HG03432 (cell line): Measurements from ENCODE around the gene TAS1R1.

Source experiments
- ATAC-seq: cut with Tn5 transposase; IDR thresholded peaks from one replicate; pipeline ENCODE4 v1.9.1; 2021; ENCODE audit warnings: mild to moderate bottlenecking, moderate library complexity; ENCODE audit not compliant: unreplicated experiment

The TAS1R1 gene

DNA sequence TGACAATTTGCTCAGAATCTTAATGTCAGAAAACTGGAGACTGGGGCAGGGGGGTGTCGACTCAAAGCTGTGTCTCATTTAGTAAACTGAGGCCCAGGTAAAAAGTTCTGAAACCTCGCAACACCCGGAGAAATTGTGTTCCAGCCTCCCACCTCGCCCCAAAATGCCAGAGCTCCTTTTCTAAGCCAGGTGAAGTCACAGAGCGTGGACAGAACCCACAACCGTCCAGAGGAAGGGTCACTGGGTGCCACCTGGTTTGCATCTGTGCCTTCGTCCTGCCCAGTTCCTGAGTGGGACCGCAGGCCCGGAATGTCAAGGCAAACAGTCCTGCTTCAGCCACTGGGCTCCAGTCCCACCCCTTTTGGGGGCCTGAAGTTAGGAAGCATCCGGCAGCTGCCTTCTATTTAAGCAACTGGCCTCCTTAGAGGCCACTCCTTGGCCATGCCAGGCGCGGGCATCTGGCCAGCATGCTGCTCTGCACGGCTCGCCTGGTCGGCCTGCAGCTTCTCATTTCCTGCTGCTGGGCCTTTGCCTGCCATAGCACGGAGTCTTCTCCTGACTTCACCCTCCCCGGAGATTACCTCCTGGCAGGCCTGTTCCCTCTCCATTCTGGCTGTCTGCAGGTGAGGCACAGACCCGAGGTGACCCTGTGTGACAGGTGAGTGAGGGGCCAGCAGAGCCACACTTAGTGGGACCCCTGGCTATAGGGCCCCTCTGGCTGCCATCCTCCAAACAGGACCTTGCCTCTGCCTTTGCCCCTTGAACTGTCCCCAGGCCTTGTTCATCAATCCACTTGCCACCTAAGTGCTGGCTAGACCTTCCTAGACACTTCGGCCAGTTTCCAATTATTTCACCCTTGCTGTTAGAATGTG, at the start of gene TAS1R1:
Gene TAS1R1, plus strand, starts transcription at position 401 of the 872 bp plus-strand sequence. Its CDS starts 67 bp downstream, at position 468.
- ATAC-seq: no peak

DNA sequence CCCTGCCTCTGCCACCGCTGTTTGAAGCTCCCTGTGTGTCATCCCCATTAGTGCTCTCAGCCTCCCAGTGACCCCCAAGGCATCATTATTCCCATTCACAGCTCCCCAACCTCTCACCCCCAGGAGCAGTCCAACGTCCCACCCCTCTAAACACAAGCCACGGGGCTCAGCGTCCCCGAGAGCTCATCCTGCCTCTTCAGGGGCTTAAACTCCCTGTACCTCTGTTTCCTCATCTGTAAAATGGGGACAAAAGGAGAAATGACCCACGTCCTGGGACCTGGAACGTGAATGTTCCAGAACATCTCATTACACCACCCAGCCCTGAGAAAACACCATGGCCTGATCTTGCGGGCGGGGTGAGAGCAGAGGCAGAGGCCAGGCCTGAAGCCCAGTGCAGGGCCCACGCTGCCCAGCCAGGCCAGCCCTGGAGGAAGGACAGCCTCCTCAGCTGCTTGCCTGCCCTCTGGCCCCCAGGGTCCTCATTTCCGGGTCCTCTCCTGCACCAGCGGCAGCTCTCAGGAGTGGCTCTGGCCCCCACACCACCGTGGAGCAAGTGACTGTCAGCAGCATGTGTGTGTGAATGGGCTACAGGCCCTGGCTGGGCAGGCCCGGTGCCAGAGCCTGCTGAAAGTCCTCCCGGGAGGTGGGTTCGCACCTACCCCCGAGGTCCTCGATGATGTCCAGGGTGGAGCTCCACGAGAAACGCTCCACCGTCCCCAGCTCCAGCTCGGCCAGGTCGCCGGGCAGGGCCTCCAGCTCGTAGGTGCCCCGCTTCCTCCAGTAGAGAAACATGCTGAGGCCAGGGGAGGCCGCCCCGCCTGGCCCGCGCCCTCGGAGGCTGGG, 49.5 kb upstream of the TAS1R1 start:
- no peak for ATAC-seq

DNA sequence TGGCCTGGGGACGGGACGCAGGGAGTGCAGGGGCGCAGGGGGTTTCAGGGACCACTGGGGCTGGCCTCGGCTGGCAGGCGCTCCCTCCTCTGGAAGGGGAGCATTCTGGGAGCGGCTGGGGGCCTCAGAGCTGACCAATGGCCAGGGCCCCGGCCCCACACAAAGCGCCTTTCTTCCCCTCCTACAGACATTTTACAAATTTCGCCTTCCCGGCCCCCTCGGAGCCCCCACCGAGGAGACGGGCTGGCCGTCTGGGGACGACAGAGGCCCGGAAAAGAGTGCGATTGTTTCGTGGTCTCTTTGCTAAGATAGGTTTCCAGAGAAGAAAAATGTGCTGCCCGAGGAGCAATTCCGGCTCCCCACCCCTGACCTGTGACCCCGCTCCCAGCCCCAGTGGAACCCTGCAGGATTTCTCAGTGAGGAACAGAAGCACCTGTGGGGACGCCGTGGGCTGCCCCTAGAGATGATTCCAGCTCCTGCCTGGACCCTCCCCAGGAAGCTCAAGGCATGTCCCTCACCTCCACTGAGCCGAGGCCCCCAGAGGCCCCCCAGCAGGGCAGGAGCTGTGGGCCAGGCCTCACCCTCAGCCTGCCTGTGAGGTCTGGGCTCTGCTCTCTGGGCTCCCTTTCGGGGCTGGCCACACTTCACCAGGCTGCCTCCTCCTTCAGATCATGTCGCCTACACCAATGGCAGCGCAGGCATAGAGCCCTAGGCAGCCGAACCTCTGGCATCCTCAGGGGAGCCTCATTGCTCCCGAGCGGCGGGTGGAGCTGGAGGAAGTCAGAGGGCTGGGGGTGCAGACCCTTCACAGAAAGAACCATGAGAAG, 48.7 kb upstream of the TAS1R1 start:
- ATAC-seq: no peak

DNA sequence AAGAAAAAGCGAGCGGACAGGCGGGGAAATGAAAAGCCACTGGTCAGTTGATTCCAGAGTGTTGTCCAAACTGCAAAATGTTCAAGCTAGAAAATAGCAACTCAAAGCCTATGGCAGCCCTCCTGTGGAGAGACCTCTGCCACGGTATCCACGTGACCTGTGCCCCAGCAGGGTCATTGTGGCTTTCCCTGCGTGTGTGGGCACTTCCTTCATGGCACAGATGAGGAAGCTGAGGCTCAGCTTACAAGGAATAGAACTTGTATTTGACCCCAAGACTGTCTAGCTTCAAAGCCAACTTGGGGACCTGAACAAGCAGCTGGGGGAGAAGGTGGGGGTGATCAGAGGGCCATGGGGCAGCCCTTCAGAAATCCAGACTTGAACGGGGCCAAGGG, 48.1 kb upstream of the TAS1R1 start:
- no peak for ATAC-seq

DNA sequence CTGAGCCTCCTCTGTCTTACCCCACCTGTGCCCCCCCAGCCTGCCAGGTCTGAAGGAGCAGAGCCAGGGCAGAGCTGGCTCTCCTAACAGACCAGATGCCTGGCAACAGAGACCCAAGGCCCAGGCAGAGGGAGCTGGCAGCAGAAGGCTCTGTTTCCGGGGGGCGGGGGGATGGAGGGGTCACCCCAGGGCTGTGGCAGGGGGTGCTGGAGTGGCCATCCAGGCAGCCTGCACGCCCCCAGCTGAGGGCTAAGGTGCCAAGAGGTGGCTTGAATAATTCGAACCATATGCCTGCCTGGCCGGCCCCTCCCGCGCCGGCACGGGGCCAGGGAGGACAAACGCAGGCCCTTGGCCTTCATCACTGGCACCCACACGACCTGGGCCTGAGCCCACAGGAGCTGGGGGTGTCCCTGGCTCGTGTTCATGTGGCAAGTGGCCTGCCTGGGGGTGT, 47.6 kb upstream of the TAS1R1 start:
- no peak for ATAC-seq

DNA sequence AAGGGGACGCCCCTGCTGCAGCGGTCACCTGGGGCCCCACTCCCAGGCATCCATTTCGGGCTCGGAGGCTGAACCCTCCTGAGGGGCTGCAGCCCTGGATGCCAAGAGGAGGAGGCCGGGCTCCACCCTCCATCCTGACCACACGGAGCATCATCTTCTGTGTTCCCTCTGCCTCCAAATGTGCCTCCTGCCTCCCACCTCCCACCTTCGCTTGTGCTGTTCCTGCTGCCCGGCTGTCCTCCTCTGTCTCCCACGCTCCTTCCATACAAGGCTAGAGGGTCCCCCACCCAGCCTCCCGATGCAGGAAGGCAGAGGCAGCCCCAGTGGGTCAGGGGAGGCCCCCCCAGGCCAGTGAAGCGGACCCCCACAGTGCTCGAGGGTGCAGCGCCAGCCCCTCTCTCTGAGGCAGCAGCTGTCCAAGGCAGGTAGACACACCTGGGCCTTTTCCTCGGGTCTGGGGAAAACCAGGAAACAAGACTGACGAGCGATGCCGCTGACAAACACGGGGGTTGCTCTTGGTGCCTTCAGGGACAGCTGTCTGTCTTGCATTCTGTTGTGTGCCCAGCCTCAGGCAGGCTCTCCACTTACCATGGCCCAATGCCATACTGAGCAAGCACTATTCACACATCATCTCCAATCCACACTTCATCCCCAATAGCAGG, 46.8 kb upstream of the TAS1R1 start:
- no peak for ATAC-seq

DNA sequence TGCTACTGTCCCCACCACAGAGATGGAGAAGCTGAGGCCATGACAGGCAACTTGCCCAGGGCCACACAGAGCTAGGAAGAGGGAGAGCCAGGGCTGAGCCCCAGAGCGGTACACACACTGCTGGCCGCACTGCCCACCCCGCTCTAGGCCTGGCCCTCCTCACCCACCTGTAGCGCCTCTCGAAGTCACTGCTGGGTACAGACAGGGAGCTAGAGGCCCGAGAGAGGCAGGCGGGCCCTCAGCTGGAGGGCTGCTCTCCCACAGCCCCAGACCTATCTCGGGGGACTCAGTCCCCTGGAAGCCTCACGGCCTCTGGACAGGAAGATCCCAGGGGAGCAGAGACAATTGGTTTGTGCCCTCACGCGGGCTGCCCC, 46.3 kb upstream of the TAS1R1 start:
- no peak for ATAC-seq

DNA sequence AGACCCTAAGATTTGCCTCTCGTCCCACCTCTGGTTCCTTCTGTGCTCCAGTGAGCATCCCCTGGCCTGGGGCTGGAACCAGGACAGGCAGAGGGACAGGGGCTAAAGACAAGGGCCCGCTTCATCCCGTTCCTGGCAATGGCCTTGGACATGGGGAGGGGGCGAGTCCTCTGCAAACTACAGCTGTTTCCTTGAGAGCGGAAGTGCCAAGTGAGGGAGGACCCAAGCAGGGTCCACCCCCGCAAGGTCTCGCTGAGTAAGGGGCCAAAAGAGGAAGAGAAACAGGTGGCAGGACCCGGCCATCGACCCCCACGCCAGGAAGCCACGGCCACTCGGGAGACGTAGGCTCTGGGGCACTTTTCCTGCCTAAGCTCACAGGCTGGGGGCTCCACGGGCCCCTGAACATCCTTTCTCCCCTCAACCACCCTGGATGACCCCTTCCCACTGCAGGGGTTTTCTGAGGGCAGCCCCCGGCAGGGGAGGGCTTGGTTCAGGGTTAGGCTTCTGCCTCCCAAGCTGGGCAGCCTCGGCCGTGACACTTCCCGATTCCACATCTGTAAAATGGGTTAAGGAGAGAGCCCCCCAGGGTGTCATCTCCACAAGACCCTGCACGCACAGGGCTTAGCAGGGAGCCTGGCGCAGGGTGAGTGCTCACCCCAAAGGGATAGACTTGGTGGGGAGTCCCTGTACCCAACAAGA, 45.7 kb upstream of the TAS1R1 start:
- ATAC-seq: no peak

DNA sequence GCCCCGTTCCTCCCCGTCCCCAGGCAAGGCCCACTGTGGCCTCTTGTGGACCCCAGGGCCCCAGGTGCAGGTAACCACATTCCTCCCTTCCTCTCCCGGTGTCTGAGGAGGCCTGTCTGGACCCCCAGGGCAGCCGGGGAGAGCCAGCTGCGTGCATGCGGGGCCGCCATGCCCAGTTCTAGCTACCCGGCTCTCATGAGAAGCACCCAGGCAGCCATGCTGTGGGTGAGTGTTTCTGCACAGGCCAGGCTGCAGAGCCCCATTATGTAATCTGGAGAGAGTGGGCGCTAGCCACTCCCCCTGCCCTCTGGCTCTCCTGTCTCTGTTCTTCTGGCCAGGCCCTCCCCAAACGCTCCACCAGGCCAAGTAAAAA, 45.2 kb upstream of the TAS1R1 start:
- ATAC-seq: no peak

DNA sequence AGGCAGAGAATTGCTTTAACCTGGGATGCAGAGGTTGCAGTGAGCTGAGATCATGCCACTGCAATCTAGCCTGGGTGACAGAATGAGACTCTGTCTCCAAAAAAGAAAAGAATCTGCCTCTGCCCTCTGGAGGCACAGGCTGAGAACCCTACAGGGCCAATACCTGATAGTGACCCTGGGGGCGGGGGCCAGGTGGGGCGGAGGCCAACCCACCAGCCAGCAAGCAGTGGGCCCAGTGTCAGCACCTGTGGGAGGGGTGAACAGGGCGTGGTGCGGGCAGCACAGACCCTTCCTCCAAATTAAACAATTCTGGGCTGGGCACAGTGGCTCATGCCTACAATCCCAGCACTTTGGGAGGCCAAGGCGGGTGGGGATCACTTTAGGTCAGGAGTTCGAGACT, 44.6 kb upstream of the TAS1R1 start:
- no peak for ATAC-seq

DNA sequence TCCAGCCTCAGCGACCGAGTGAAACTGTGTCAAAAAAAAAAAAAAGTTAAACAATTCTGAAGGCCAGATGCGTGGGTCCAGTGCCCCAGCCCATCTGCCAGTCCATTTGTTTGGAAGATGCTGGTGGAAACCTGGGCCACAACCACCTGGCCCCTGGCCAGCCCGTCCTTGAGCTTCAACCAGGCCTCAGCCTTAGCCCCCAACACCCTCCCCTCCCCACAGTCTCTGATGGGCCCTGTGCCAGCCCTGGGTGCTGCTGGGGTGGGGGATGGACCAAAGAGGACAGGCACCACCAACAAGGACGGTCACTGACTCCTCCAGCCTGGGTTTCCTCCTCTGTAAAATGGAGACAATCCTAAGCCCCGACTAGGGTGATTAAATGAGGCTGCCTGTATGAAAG, 44.1 kb upstream of the TAS1R1 start:
- ATAC-seq: no peak

DNA sequence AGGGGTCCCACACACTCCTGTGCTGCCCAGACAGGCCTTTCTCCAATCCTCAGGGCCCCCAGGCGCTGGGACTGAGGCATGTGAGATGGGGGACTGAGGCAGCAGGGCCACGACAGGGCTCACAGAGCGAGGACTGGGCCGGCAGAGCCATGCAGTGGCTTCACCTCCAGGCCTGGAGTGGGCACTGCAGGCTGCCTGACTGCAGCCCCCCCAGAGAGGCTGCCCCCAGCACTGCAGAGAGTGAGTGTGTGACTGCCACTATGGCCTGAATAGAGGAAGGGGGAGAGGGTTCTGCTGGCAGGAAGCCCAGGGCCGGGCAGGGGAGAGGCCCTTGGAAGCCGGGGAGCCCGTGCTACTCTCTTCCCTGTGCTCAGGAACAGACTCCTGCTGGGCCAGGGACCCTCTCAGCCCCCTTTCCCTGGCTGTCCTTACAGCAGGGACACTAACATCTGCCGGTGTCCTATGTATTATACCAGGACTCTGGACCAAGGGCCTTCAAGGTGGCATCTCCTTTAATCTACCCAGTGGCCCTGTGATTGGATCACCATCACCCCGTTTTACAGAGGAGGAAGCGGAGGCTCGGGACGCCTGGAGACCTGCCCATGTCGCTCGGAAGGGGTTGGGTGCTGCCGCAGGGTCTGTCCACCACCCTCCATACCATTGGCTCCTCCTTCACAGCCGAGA, 43.4 kb upstream of the TAS1R1 start:
- ATAC-seq: no peak

DNA sequence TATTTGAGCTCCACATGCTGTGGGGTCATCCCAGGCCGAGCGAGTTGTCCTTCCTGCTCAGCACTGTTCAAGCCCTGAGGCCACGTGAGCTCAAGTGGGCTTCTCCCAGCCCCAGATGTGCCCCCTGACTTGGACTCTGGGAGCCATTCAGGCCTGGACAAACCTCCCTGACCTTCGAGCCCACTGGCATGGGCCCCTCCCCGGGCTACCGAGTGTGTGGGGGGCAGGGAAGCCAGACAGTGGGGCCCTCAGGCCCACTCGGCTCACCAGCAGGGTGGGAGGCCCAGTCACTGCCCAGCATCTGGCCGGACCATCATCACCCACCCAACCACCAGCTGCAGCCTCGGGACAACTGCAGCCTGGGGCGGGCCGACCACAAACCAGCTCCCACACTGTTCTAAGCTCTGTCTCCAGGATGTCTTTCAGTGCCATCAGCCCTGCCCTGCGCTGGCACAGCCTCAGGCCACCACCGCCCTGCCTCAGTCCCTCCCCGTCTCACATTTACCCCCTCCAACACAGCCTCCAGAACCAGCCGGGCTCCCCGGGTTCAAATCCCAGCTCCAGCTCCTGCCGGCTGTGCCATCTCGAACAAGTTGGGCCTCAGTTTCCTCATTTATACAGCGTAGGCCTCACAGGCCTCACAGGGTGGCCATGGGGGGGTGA, 42.7 kb upstream of the TAS1R1 start:
- no peak for ATAC-seq

DNA sequence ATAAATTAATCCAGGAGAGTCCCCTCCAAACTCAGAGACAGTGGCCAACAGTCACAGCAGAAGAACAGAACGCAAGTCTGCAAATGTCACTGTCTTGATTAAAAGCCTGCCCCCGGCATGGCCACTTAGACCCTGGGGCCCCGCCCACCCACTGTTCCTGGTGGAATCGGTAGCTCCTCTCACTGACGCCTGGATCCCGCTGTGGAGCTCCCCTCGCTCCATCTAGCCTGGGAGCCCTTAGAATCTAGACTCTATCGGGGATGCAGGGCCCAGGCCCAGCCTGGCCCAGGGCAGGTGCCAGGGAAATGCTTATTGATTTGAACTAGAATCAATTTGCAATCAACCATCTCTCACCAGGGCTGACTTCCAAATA, 42.2 kb upstream of the TAS1R1 start:
- no peak for ATAC-seq

DNA sequence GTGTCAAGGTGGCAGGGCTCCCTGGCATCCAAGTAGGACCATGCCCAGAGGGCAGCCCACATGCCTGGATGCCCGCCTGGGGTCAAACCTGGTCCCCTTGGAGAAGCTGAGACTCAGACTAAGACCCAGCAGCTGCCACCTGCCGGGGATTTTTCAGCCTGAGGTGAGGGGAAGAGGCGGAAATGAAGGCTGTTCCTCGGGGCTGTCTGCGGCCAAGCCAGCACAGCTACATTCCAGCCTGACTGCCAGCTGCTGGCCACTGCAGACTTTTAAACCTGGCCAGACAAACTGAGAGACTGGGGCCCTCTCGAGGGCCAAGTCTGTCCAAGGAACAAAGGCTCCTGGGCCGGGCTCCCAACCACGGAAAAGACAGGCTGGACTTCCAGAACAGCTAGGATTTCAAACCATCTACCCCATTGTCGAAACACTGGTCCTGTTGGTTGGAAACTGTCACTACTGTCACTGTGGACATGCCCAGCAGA, 41.7 kb upstream of the TAS1R1 start:
- ATAC-seq: no peak

DNA sequence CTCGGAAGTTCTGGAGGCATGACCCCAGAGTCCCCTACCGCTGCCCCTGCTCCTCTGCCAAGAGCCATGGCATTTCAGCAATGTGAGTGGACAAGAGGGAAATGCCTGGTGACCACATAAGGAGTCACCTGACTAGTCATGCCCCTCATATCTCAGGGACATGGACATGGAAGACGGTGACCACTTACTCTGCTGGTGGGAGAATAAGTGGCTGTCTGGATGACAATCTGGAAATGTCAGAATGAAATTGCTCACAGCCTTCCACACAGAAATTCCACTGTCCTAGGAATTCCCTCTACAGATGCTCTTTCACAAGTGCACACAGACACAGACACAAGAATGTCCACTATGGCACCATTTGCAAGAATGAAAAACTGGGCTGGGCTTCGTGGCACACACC, 39.3 kb upstream of the TAS1R1 start:
- no peak for ATAC-seq

DNA sequence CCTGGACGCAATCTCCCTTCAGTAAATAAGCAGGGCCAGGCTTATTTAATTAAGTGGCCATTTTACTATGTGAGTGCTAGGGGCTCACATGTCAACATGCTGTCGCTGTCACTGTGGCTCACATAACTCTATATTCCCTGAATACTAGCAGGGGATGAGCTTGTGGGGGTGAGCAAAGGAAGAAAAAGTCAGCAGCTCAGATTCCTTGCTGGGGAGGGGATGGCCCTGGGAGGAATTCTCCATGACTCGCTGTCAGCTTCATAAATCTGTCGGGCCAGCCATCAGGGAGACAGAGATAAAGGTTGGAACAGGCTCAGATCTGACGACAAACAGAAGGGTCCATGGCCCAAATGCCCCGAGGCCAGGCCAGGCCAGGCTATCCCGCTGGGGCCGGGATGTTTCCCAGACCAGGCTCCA, 37.7 kb upstream of the TAS1R1 start:
- no peak for ATAC-seq

DNA sequence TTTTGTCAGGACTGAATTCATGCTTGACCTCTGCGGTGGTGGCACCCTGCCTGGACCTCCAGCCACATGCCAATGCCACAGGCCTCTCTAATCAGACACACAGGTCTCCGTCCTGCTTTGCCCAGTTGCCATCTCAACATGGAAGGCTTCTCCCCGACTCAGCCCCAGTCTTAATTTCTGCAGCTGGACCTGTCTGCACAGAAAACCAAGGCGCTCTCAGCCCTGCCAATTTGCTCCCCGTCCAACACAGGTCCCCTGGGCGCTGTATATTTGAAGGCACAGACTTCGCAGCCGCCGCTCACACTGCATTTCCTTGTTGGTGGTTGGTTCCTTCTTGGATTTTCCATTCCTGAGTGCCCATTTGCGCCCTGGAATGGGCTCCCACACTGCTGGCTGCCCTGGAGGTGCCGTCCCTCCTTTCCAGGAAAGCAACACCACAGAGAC, 35.6 kb upstream of the TAS1R1 start:
- ATAC-seq: no peak
